ENCODE measurements around the gene OR5B2.
"Not testable (repeated sequence)": the region's sequence is repeated elsewhere in the genome, so short reads cannot be mapped to it uniquely, and the experiment has no call there.

Gene OR5B2

GRCh38 chr11:58428021-58428420 lies at the start of gene OR5B2:
OR5B2 (minus strand) TSS chr11:58428121; CDS start chr11:58423261, 4,860 bp downstream.
- DNase-seq = no peak

DNA sequence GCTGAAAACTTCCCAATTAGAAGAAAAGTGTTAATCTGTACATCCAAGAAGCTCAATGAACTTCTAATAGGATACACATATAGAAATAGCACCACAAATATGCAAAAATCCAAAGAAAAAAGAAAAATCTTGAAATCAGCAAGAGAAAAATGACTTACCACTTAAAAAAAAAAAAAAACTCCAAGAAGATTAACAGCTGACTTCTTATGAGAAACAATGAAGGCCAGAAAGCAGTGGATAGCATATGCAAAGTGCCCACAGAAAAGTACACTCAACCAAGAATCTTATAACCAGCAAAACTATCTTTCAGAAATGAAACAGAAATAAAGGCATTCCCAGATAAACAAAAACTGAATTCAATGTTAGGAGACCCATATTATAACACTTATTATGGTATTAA lies 44.0 kb upstream of the OR5B2 start:
- DNase-seq = no peak

DNA sequence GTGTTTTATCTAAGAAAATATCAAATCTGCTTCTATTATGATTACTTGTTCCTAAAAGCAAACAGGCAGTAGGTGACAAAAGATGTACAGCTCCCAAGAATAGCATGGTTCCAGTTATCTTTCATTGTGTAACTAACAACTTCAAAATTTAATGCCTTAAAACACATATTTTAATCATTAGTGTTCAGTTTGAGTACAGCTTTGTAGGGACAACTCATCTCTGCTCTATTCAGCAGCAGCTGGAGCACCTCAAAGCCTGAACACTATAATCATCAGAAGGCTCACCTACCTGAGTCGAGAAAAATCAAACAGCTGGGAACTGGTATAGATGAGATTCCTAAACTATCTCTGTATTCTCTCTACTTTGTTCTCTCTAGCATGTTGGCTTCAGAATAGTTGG lies 38.4 kb upstream of the OR5B2 start:
- DNase-seq = no peak

DNA sequence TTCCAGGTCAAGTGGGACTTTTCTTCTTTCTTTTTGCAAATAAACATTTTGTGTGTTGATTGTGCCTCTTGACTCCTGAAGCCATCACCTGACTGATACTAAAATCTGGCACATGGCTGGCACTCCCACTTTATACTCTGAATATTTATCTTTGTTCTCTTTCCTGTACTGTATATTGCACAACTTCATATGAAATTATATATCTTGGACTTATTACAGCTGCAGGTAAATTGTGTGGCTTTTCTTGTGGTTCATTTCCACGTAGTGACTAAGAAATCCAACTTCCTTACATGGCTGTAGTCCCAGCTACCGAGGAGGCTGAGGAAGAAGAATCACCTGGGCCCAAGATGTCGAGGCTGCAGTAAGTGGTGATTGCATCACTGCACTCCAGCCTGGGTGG lies 37.8 kb upstream of the OR5B2 start:
- no peak for DNase-seq

DNA sequence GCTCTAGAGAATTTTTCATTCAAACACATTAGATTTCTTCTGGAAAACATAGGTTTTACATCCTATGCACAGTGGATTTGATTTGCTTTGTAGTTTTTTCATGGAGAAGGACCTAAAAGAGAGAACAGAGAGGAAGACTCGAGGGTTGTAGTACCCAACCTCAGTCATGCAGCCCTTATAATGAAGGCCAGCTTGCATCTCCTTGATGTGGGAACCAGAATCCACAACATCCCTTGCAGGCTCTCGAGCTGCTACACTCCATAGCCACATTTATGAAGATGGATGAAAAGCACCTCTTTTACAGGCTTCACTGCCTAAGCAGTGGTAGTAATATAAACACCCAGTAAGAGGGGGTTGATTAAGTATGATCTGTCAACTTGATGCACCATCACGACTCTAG lies 23.7 kb upstream of the OR5B2 start:
- DNase-seq = no peak

DNA sequence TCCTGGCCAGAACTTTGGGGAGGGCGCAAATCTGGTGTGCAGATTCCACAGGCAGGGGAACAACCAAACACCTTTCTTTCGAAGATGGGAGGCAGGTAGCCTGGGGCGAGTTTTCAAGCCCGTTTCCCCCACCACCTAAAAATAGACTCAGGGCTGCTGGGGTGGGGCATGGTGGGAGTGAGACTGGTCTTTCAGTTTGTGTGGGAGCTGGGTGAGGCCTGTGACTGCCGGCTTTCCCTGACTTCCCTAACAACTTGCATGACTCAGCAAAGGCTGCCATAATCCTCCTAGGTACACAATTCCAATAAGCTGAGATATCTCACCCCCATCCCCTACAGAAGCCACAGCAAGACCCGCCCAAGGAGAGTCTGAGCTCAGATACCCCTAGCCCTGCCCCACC lies 18.4 kb upstream of the OR5B2 start:
- DNase-seq = no peak

DNA sequence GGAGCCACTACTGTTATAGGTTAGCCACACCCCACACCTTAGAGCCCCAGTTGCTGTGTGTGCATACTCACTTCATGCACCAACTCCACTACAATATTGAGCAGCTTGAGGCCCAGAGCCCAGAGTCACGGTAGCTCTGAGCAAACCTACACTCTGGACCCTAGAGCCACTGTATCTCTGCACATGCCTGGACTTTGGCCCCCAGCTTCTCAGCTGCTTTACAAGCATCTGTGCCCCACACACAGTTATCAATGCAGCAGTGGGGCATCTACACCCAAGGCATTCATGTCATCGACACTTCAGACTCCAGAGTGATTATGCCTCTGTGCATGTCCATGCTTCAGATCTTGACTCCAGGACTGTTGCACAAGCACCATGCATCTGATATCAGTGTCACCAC lies 16.4 kb upstream of the OR5B2 start:
- DNase-seq = no peak

- no peak for DNase-seq
Measured at GRCh38 chr11:58442136-58442535, 14.2 kb upstream of the OR5B2 start, which contains the start of gene OR5B12. OR5B12 (minus strand) TSS chr11:58442236; CDS start chr11:58440151, 2,085 bp downstream.

DNA sequence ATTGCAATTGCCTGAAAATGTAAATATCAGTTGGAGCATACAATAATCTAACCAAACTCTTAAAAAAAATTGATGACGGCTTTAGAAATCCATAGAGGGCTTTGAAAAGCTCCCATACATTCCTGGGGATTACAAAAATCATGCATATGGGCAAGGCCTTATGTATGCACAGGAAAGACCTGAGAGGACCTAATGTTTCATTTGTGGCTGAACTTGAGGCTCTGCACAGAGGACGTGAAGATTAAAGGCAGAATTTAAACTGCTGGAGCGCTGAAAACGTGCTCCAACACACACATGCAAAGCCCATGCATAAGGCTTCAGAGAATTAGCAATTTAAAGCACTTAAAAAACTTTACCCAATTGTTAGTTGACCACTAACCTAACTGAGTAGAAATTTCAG lies 10.6 kb upstream of the OR5B2 start:
- DNase-seq = no peak

DNA sequence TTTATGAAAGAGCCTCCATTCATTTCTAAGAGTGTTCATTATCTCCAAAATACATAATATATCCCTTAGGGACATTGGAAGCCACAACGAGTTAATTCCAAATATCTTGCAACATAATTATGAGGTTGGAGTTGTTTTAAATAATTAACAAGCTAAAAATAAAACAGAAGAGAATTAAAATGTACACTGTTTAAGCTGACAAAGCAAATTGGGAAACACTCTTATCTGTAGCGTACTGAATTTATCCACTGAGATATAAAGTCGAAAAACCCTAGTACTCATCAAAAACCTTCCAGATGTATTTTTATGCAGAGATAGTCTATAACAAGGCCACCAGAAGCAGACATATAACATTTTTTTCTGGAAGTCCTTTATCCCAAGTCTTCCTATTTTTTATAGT lies 6.3 kb upstream of the OR5B2 start:
- no peak for DNase-seq

GRCh38 chr11:58433638-58434203 lies 5.8 kb upstream of the OR5B2 start:
- DNase-seq = no peak

- no peak for DNase-seq
Measured at GRCh38 chr11:58429273-58429672, 1.4 kb upstream of the OR5B2 start.

GRCh38 chr11:58406774-58407173 lies 21.1 kb downstream of the OR5B2 start, which contains the start of gene OR5B3:
OR5B3 (minus strand) TSS chr11:58406874; CDS start chr11:58403409, 3,465 bp downstream.
- no peak for DNase-seq

DNA sequence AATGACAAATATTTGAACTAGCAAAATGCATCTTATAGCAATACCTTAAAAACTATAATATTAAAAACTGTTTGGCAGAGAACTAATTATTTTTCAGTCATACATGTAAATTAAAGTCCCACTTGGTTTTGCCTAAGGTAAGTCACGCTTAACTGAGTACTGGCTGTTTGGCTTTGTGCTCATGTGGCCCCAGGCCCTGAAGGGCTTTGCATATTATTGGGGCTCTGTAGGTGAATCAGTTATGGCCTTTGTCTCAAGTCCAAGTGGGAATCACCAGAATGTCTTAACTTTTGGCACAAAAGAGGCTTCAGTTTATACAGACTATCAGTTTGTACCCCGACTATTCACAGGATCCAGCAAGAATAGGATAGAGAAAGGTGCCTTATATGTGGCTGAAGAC lies 28.3 kb downstream of the OR5B2 start:
- not testable (repeated sequence) for DNase-seq

DNA sequence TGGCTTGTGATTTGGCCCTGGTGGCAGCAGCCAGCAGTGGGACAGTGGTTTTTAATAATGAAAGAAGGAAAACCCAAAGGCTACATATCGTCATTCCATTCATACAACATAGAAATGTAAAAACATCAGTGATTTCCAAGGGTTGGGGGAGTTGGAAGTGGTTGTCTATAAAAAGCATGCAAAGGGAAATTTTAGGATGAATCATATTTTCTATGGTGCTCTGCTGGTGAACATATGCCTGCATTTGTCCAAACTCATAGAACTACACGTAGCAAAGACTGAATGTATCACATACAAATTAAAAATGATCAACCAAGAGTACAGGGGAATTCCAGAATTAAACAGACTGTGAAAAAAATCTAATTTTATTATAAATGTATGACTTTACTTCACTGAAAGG lies 32.3 kb downstream of the OR5B2 start:
- DNase-seq = no peak

DNA sequence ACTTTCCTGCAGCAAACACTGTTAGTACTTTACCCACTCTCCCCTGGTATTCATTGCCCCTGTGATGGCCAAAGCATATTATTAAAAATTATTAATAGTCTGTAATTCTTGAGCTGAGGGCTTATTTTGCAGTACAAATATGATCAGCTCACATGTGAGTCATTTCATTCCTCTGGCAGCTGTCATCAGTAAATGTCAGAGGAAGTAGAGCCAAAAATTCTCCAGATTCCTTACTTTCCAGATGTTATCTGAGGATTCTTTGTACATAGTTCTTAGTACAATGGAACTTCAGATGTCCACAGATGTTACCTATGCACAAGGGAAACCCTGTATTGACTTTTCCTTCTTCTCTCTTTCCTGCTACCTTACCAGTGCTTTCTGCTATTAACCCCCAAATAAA lies 33.7 kb downstream of the OR5B2 start:
- DNase-seq = no peak

DNA sequence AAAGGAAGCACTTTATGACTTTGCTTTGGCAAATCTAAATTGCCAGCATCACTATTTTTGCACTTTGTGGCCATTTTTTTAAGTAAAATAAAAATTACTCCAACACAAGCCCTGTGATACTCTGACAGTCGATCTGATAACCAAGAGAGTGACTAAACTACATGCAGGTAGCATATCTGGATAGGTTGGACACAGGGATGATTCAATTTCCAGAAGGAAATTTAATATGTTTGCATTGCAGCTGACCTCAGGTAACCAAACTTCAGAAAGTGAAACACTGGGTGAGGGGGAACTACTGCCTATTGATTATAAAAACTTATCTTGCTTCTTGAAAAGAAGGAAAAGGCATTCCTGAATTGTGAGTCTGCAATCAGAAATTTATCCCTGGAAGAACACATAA lies 35.2 kb downstream of the OR5B2 start:
- DNase-seq = no peak

- DNase-seq = no peak
Measured at GRCh38 chr11:58391879-58392278, 36.0 kb downstream of the OR5B2 start.

- no peak for DNase-seq
Measured at GRCh38 chr11:58390551-58391063, 37.3 kb downstream of the OR5B2 start.

Measured in stimulated activated CD4-positive, alpha-beta T cell treated with anti-CD3 and anti-CD28 coated beads, Interleukin-2, amount 100 ng/mL, for 48 hours (primary cell).